ENCODE results near the gene THSD7B.

GRCh38 chr2:137659616-137660015, 894.3 kb downstream of the THSD7B start:
- peak; percentile 28 to 52 for TF ChIP-seq CTCF (conservative IDR thresholded peaks at IDR 0.05 in 1 of 2, IDR thresholded peaks at IDR 0.05 in 1 of 2; ENCODE audit: extremely low read depth in 1 of 2, insufficient read depth in 1 of 2, low read depth in 1 of 2, low read length in 2 of 2)
- no peak for TF ChIP-seq EZH2 (IDR thresholded peaks at IDR 0.05; ENCODE audit: borderline replicate concordance, low read length)

Measured in mammary epithelial cell (primary cell).